Measurements from ENCODE around the gene TOP3B. TPM values are rescaled to one million over a fixed set of nuclear protein-coding genes. Genes with fewer than 3 reads are reported as not detected.

Gene TOP3B
- total and polyA plus RNA-seq, 10 of the 15 experiments (the other 5 are each of a cell fraction or from before 2014, with no cell fraction given): 0.60 to 47.3 (median 33.7) TPM

DNA sequence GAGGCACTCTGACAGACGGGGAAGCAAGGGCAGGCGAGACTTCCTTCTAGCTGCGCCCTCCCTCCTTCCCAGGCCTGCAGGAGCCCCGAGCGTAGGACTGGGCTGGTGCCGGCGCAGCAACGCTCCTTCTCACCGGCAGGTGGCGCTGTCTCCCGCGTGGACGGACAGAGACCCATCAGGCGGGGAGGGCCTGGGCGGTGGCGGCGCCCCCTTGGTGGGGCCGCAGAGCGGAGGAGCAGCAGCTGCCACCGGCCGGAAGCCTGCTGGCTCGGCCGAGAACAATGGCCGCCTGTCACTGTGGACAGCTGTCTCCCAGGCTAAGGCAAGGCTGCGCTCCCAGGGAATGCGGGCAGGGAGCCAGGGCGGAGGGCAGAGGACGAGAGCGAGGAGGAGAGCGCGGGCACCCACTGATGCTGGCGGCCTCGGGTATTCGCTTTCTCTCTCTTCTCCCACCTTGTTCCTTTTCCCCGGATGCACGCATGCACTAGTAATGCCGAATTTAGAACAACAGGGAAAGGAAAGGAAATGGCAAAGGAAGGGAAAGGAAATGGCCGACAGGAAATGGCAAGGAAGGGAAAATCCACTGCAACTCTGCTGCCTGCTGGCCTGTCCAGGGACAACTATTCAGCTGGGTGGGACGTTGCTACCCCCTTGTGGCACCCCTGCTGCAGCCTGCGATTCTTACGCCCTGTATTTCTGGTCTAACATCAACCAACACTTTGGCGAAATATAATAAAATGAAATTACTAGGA lies 44.3 kb downstream of the TOP3B start (continued):
- TF ChIP-seq, protein P1, sequence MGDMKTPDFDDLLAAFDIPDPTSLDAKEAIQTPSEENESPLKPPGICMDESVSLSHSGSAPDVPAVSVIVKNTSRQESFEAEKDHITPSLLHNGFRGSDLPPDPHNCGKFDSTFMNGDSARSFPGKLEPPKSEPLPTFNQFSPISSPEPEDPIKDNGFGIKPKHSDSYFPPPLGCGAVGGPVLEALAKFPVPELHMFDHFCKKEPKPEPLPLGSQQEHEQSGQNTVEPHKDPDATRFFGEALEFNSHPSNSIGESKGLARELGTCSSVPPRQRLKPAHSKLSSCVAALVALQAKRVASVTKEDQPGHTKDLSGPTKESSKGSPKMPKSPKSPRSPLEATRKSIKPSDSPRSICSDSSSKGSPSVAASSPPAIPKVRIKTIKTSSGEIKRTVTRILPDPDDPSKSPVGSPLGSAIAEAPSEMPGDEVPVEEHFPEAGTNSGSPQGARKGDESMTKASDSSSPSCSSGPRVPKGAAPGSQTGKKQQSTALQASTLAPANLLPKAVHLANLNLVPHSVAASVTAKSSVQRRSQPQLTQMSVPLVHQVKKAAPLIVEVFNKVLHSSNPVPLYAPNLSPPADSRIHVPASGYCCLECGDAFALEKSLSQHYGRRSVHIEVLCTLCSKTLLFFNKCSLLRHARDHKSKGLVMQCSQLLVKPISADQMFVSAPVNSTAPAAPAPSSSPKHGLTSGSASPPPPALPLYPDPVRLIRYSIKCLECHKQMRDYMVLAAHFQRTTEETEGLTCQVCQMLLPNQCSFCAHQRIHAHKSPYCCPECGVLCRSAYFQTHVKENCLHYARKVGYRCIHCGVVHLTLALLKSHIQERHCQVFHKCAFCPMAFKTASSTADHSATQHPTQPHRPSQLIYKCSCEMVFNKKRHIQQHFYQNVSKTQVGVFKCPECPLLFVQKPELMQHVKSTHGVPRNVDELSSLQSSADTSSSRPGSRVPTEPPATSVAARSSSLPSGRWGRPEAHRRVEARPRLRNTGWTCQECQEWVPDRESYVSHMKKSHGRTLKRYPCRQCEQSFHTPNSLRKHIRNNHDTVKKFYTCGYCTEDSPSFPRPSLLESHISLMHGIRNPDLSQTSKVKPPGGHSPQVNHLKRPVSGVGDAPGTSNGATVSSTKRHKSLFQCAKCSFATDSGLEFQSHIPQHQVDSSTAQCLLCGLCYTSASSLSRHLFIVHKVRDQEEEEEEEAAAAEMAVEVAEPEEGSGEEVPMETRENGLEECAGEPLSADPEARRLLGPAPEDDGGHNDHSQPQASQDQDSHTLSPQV (IDR thresholded peaks at IDR 0.05): peak; percentile 65; the same call in 1 of the 2 replicates
- peak; percentile 80 for TF ChIP-seq SIN3A (IDR thresholded peaks at IDR 0.05; ENCODE audit: low read depth, low read length)
- TF ChIP-seq IKZF1 (conservative IDR thresholded peaks at IDR 0.05): peak; percentile 94
- no peak for TF ChIP-seq HCFC1 (IDR thresholded peaks at IDR 0.05; ENCODE audit: low read length)
- no peak for TF ChIP-seq PAX8 (IDR thresholded peaks at IDR 0.05)
- TF ChIP-seq, protein P2, sequence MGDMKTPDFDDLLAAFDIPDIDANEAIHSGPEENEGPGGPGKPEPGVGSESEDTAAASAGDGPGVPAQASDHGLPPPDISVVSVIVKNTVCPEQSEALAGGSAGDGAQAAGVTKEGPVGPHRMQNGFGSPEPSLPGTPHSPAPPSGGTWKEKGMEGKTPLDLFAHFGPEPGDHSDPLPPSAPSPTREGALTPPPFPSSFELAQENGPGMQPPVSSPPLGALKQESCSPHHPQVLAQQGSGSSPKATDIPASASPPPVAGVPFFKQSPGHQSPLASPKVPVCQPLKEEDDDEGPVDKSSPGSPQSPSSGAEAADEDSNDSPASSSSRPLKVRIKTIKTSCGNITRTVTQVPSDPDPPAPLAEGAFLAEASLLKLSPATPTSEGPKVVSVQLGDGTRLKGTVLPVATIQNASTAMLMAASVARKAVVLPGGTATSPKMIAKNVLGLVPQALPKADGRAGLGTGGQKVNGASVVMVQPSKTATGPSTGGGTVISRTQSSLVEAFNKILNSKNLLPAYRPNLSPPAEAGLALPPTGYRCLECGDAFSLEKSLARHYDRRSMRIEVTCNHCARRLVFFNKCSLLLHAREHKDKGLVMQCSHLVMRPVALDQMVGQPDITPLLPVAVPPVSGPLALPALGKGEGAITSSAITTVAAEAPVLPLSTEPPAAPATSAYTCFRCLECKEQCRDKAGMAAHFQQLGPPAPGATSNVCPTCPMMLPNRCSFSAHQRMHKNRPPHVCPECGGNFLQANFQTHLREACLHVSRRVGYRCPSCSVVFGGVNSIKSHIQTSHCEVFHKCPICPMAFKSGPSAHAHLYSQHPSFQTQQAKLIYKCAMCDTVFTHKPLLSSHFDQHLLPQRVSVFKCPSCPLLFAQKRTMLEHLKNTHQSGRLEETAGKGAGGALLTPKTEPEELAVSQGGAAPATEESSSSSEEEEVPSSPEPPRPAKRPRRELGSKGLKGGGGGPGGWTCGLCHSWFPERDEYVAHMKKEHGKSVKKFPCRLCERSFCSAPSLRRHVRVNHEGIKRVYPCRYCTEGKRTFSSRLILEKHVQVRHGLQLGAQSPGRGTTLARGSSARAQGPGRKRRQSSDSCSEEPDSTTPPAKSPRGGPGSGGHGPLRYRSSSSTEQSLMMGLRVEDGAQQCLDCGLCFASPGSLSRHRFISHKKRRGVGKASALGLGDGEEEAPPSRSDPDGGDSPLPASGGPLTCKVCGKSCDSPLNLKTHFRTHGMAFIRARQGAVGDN (IDR thresholded peaks at IDR 0.05): peak; percentile 70; the same call in 1 of the 2 replicates
- TF ChIP-seq, protein P3, sequence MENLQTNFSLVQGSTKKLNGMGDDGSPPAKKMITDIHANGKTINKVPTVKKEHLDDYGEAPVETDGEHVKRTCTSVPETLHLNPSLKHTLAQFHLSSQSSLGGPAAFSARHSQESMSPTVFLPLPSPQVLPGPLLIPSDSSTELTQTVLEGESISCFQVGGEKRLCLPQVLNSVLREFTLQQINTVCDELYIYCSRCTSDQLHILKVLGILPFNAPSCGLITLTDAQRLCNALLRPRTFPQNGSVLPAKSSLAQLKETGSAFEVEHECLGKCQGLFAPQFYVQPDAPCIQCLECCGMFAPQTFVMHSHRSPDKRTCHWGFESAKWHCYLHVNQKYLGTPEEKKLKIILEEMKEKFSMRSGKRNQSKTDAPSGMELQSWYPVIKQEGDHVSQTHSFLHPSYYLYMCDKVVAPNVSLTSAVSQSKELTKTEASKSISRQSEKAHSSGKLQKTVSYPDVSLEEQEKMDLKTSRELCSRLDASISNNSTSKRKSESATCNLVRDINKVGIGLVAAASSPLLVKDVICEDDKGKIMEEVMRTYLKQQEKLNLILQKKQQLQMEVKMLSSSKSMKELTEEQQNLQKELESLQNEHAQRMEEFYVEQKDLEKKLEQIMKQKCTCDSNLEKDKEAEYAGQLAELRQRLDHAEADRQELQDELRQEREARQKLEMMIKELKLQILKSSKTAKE (IDR thresholded peaks at IDR 0.05; ENCODE audit: low read depth, poor library complexity, severe bottlenecking): peak; percentile 49
- no peak for TF ChIP-seq ZNF384 (IDR thresholded peaks at IDR 0.05; ENCODE audit: borderline replicate concordance, low read depth, low read length)
